Limb (tissue), 2 donors: ENCODE results near the gene PLSCR3.
A peak's percentile ranks its signal among the peaks of the same experiment; 100 is the strongest.

ENCODE experiments used
- DNase-seq, 2 donors: peaks; one replicate each; pipeline ENCODE4 v3.0.0-alpha.2; 2016; ENCODE audit errors: extremely low spot score in 2 of 2

The PLSCR3 gene

GRCh38 chr17:7407082-7407481, 12.8 kb upstream of the PLSCR3 start:
- DNase-seq = no peak

- no peak for DNase-seq
Measured at GRCh38 chr17:7406235-7406825, 12.0 kb upstream of the PLSCR3 start.

GRCh38 chr17:7405350-7406234, 11.3 kb upstream of the PLSCR3 start:
- DNase-seq = peak in 1 of 2 donors; percentile 67

GRCh38 chr17:7404737-7405349, 10.5 kb upstream of the PLSCR3 start:
- peak in 1 of 2 donors; percentile 79 for DNase-seq

- DNase-seq = peak; percentile 98 to 99
Measured at GRCh38 chr17:7403977-7404736, 9.8 kb upstream of the PLSCR3 start, which contains the start of gene TMEM256. Gene TMEM256 (minus strand): TSS chr17:7404097. CDS start chr17:7404084, 13 bp downstream.

GRCh38 chr17:7403727-7403976, 9.3 kb upstream of the PLSCR3 start:
- peak in 1 of 2 donors; percentile 36 for DNase-seq

GRCh38 chr17:7403043-7403726, 8.9 kb upstream of the PLSCR3 start:
- peak in 1 of 2 donors; percentile 23 for DNase-seq

GRCh38 chr17:7398612-7399011, 4.3 kb upstream of the PLSCR3 start:
- no peak for DNase-seq

GRCh38 chr17:7396147-7396546, 1.8 kb upstream of the PLSCR3 start:
- no peak for DNase-seq

- no peak for DNase-seq
Measured at GRCh38 chr17:7393613-7394451, 493 bp downstream of the PLSCR3 start.

GRCh38 chr17:7392696-7393612, 1.4 kb downstream of the PLSCR3 start:
- DNase-seq = no peak

GRCh38 chr17:7391307-7391706, 3.0 kb downstream of the PLSCR3 start:
- no peak for DNase-seq

GRCh38 chr17:7389924-7390910, 4.1 kb downstream of the PLSCR3 start:
- DNase-seq = no peak

GRCh38 chr17:7388856-7389255, 5.5 kb downstream of the PLSCR3 start:
- no peak for DNase-seq

GRCh38 chr17:7384489-7385081, 9.7 kb downstream of the PLSCR3 start:
- no peak for DNase-seq

GRCh38 chr17:7383742-7384488, 10.4 kb downstream of the PLSCR3 start:
- DNase-seq = peak; percentile 37 to 80

- no peak for DNase-seq
Measured at GRCh38 chr17:7383371-7383741, 11.0 kb downstream of the PLSCR3 start.
